HG02610 (cell line): ENCODE measurements around the gene SLC6A7.

ENCODE experiments used
- ATAC-seq: cut with Tn5 transposase; IDR thresholded peaks from one replicate; pipeline ENCODE4 v1.9.1; 2021; ENCODE audit warnings: mild to moderate bottlenecking, moderate library complexity; ENCODE audit not compliant: unreplicated experiment

Gene SLC6A7

DNA sequence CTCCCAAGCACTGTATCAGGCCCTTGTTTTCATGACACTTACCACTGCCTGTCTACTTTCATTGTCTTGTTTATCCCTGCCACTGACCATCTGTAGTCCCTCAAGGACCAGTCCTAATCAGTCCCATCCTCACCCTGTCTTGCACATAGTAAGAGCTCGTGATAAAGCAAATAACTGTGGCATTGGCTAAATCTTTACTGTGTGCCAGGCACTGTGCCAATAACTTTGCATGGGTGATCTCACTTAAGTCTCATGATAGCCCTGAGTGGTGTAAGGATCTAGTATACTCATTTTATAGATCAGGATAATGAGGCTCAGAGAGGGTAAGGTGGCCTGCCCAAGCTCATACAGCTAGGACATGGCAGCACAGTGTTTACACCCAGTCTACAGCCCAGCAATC is 17.7 kb upstream of the SLC6A7 start:
- ATAC-seq: no peak

GRCh38 chr5:150172556-150172955 is 17.3 kb upstream of the SLC6A7 start:
- no peak for ATAC-seq

DNA sequence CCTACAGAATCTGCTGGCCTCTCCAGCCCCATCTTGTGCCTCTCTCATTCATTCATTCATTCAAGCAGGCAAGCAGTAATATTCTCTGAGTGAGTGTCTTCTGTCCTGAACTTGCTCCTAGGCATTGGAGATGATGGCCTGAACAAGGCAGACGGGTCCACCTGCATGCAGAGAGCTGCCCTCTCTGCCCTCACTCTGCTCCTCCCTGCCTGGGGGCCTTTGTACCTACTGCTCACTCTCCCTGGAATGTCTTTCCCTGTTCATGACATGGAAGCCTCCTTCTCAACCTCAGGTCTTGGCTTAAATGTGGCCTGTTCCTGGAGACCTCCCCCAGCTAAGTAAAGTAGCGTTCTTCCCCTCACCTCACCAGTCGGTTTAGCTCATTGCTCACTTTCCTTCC is 16.7 kb upstream of the SLC6A7 start:
- no peak for ATAC-seq

DNA sequence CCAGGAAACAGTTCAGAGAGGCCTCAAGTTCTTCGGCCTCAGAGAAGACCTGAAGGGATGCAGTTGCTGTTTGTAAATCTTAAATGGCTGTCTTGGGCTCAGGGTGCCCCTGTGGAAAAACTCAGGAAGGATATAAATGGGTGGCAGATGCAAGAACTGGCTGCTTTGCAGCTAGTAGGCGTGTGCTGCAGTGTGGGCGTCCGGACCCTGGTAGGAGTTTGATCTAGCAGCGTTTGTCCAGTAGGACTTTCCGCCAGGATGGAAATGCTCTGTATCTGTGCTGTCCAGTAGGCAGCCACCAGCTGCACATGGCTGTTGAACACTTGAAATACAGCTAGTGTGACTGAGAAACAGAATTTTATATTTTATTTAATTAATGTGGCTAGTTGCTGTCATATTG is 15.6 kb upstream of the SLC6A7 start:
- no peak for ATAC-seq

- ATAC-seq: no peak
These were observed 14.8 kb upstream of the SLC6A7 start for GRCh38 chr5:150175076-150175475.

DNA sequence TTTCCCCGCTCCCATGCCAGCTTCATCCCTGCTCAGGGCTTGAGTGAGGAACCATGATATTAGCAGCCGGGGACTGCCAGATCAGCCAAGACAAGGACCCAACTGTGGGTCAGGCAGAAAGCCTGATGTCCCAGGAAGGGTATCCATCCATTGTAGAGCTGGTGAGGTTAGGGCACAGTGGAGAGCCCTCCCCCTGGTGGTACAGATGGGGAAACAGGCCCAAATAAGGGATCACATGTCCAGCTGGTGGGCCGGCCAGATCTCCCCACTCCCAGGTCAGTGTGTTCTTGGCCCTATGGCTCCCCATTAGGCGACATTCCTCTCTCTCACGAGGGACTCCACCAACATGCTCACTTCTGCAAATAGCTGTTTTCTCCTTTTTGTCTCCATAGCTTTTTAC is 14.3 kb upstream of the SLC6A7 start:
- ATAC-seq: no peak

- no peak for ATAC-seq
These were observed 13.0 kb upstream of the SLC6A7 start for GRCh38 chr5:150176745-150177477.

DNA sequence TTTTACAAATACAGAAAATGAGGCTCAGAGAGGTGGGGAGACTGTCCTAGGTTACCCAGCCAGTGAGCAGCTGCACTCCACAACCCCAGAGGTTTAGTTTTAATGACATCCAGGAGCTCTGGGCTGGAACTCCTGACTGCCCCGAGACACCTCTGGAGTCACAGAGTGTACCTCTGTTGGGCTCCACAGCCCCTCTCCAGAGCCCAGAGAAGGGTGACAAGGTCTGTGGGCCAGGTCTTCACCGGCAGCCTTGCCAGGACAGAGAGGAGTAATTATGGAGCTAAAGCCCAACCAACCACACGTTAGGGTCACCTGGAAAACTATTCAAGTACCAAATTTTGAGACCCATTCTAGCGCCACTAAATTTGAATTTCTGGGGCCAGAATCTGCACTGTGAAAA is 12.1 kb upstream of the SLC6A7 start:
- no peak for ATAC-seq

- ATAC-seq: no peak
These were observed 11.6 kb upstream of the SLC6A7 start for GRCh38 chr5:150178262-150178661.

GRCh38 chr5:150179019-150179620 is 10.7 kb upstream of the SLC6A7 start:
- no peak for ATAC-seq

DNA sequence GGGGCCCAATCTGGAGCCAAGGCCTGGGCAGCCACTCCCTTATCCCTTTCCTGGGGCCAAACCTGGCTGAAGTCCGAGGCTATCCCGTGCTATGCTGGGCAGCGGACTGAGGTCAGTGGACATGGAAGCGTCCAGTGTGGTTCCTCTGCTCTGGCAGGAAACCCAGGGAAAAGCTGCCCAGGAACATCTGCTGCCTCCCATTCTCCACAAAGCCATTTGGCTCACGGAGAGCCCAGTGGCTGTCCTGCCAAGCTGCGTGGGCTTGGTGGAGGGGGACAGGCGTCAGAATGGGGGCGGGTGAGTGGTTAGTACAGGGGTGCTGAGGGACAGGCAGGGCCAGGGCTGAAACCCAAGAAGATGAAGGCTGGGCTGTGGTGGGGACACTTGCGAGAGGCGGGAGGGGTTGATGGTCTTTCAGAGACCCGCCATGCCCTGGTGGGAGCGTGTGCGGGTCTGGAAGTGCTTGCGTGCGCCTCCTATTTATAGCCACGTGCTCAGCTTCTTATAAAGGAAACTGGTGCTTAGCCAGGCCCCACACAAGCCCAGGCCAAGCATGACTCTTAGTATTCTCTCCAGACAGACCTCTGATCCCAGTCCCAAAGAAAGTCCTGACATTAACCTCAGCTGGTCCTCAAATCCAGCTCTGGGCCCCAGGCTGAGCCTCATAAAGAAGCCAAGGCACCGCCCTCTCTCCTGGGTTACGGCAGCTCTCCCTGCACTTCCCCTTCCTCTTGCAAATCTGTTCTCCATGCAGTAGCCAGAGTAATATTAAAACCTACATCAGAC is 9.4 kb upstream of the SLC6A7 start:
- no peak for ATAC-seq

DNA sequence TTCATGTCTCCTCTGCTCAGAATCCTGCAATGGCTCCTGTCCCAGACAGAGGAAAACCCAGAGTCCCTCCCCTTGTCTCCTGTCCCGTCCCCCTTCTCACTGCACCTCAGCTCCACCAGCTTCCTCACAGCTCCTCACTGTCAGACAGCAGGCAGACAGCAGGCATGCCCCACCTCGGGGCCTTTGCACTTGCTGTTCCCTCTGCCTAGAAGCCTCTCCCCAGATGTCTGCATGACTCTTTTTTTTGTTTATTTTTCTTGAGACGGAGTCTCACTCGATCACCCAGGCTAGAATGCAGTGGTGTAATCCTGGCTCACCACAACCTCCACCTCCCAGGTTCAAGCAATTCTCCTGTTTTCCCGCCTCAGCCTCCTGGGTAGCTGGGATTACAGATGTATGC is 8.8 kb upstream of the SLC6A7 start:
- ATAC-seq: no peak

GRCh38 chr5:150181766-150182545 is 7.9 kb upstream of the SLC6A7 start:
- ATAC-seq: no peak

GRCh38 chr5:150182774-150183173 is 7.1 kb upstream of the SLC6A7 start:
- ATAC-seq: no peak

DNA sequence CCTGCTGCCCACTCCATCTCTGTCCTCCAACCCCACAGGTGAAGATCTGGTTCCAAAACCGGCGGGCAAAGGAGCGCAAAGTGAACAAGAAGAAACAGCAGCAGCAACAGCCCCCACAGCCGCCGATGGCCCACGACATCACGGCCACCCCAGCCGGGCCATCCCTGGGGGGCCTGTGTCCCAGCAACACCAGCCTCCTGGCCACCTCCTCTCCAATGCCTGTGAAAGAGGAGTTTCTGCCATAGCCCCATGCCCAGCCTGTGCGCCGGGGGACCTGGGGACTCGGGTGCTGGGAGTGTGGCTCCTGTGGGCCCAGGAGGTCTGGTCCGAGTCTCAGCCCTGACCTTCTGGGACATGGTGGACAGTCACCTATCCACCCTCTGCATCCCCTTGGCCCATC is 6.4 kb upstream of the SLC6A7 start:
- no peak for ATAC-seq

DNA sequence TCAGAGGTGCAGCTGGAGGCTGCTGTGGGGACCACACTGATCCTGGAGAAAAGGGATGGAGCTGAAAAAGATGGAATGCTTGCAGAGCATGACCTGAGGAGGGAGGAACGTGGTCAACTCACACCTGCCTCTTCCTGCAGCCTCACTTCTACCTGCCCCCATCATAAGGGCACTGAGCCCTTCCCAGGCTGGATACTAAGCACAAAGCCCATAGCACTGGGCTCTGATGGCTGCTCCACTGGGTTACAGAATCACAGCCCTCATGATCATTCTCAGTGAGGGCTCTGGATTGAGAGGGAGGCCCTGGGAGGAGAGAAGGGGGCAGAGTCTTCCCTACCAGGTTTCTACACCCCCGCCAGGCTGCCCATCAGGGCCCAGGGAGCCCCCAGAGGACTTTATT is 5.9 kb upstream of the SLC6A7 start:
- no peak for ATAC-seq

DNA sequence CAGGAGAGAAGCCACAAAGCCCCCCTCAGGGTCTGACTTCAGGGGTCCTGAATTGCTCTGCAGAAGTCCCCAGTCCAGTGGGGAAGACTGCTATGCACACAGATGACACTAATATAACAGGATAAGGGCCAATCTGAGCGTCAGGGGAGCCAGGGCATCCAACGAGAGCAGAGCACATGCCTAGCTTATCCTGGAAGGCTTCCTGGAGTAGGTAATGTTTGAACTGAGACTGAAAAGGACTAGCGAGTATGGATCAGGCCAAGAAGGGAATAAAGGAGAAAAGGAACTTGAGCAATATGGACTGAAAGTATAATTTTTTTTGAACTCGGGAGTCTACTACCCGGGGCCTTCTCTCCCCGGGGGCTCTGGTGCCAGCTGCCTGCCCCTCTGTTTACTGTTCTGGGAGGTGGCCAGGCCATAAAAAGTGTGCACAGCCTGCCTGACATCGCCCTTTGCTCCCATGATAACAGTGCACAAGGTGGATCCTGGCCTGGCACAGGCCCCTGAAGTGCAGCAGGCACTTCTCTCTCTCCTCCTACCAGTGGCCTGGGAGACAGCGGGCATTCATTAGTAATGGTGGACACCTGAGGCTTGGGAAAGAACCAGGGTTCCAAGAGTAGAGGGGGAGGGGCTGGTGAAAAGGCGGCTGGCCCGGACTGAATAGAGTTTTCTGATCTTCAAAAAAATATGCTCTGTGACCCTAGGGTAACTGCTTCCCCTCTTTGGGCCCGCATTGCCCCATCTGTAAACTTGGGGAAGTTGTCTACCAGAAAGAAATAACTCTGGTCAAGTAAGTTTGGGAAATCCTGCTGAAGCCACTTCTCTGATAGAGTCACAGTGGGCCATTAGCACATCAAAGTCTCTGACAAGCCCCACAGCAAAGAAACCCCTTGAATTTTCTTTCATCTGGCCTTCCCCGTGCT is 4.6 kb upstream of the SLC6A7 start:
- ATAC-seq: no peak

DNA sequence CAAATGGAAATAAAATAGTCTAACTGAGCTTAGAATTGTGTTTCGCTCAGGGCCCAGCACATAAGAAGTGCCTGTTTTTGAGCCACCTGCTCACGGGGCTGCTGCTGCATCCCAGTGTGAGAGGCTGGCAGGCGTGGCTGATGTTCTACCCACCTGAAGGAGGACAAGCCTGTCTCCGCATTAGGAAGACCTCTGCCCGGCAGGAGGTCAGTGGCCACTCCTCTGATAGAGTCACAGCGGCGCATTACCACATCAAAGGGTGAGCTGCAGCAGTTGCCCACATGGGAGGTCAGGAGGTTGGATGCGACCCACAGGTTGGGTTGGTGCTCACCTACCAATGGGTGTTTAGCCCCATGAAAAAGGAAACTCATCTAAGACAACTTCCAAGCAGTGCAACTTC is 3.7 kb upstream of the SLC6A7 start:
- no peak for ATAC-seq

GRCh38 chr5:150186897-150187296 is 3.0 kb upstream of the SLC6A7 start:
- ATAC-seq: no peak

DNA sequence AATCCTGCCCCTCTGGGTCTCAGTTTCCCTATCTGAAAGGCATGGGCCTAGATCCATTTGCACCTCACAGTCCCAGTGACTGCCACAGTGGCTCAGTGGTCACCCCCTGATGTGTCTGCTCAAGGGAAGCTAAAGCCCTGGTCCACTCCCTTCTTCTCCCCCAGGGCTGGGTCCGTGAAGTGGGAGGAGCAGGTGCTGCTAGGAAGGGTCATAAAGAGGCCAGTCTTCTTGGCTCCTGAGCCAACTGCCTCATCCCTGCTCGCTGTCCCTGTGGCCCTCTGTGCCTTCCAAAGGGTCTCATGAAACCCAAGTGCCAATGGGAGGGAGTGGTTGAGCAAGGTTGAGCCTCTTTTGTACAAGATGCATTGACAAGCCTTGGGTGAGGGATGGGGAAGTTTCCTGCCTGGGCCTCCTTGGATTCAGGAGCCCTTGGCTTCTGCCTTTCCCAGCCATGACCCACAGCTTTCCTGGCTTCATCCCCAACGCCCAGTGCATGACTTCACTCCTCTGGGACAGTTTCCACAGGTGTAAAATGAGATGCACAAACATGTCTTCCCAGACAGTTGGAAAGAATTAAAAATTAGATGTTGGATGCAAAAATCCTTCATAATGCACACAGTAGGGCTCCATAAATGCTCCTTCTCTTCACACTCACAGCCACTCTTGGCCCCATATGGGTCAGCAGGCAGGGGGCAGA is 1.6 kb upstream of the SLC6A7 start:
- ATAC-seq: no peak
